ENCODE results near the gene STARD6.

GRCh38 chr18:54278615-54279014 is 79.0 kb downstream of the STARD6 start:
- no peak for TF ChIP-seq CTCF (IDR thresholded peaks at IDR 0.05)
- no peak for TF ChIP-seq POLR2AphosphoS5 (IDR thresholded peaks at IDR 0.05)

All from sigmoid colon (tissue), 4 donors.